NCI-H128 (cell line): ENCODE measurements around the gene CCDC60.

ENCODE experiments used
- DNase-seq: peaks from one replicate; lab custom pipeline; 2025; ENCODE audit not compliant: unreplicated experiment; lab: John Stamatoyannopoulos, UW

CCDC60 gene

DNA sequence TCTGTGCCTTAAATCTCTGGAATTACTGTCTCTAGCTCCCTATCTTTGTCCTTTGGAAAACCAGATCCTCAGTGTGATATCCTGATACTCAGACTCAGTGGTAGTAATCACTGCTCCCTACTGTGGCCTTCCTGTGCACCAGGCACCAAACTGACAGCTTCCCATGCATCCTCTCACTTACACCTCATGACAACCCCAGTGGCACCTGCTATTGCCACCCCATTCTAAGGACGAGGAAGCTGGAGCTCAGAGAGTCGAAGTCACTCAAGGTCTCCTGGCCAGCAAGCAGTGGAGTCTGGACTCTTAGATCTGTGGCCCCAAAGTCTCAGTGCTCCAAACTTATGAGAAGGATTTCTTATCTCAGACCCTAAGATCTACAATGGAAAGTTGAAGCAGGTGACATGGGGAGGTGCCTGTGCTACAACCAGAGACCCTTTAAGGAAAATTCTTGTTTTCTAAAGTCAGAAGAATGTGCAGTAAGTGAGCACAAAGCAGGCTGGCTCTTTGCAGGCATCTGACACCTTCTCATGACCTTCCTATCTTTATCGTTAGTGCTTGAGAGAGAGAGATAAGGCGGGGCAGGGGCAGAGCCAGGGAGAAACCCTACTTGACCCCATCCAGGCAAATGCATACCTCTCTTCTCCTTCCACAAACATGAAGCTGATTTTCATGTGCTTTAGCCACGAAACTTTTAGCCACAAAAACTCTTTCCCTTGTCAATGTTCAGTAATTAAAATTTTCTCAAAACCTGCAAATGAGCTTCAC is 47.1 kb downstream of the CCDC60 start:
- DNase-seq = no peak

DNA sequence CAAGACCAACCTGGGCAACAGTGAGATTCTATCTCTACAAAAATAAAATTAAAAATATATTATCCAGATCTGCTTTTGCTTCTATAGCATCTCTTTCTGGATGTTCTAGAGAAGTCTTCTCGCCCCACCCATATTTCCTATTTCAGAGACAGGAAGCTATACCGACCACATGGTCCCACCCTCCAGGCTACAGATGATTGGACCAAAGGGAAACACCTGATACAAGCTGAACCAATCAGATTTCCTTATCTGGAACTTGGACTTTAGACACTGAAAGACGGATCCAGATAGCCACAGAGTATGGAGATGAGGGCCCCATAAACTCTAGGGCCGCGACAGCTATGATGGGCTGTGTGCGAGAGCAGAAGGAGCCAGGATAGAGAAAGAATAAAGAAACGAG is 48.7 kb downstream of the CCDC60 start:
- no peak for DNase-seq

DNA sequence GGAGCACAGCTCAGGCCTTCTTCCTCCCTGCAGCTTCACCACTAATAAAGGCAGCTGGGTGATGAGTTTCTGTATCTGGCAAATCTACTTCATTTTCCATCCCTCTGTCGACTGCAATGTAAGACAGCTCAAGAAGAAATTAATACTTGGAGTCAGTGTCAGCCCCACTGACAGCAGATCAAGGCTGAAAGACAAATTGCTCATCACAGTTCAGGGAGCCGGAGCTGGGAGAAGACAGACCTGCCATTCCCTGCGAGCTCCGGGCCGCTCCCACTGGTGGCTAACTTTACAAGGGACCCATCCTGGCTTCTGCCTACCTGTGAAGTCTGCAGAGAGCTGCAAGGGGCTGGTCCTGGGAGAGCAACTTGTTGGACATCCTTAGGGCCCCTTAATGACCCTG is 49.8 kb downstream of the CCDC60 start:
- DNase-seq = no peak

DNA sequence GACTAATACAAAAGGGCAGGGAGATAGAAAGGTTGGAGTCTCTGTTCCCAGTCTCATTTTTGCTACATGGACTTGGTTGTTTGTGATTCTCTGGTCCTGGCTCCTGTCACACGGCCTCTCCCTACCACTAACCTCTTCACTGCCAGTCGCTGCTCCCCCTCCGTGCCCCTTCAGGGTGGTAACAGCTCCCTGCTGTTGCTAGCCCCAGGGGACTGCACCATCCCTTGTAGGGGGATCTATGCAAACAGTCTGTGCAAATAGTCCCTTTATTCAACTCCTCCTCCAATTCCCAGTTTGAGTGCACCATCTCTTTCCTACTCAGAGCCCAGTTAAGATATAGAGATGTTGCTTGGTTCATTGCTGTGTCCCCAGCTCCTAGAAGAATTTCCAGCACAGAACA is 51.1 kb downstream of the CCDC60 start:
- DNase-seq = no peak

DNA sequence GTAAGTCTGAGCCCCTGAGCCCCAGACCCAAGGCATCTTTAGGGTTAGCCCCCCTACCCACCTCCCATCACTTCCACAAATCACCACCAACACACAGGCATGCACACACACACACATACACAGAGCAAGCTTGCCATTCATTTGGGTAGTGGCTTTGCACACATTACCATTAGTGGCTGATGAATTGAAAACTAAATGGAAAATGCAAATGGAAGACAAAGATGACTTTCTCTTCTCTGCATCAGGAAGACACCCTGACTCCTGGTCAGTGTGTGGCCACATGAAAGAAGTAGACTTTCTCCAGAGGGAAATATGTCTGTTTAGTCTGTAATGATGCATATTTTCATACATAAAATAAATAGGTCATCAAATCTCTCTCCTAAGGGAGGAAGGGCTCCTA is 55.2 kb downstream of the CCDC60 start:
- DNase-seq = no peak

DNA sequence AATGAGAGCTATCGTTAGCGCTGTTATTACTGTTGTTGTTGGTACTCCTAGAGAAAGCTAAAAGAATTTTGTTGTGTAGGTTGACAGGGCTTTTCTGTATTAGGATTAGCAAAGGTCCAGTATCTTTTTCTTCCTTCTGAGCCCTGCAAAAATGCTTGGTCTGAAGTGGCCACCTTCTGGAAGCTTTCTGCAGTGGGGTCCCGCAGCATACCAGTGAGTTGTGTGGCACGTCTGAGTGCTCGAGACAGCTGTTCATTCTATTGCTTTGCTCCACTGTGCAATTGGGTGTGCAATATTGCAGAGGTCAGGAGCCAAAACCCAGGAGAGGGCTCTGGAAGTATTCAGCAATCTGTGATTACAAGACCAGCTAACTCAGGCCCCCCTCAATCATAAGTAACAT is 57.1 kb downstream of the CCDC60 start:
- DNase-seq = no peak

DNA sequence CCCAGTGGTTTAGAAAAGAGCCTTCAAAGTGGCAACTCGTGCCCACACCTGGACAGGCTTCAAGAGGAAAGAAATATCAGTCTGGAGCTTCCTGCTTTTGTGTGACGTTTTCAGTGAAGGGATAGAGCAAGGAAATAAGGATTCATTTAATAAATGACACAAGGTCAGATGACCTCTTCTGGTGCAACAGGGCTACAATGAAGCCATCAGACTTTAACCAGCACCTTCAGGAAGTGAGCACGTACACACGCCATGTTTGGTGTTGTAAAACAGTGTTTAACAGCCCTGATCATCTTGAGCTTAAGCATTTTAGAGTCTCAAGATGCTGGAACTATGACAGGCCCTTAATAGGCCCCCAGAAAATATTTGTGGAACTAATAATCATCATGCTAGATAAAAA is 59.1 kb downstream of the CCDC60 start:
- no peak for DNase-seq

DNA sequence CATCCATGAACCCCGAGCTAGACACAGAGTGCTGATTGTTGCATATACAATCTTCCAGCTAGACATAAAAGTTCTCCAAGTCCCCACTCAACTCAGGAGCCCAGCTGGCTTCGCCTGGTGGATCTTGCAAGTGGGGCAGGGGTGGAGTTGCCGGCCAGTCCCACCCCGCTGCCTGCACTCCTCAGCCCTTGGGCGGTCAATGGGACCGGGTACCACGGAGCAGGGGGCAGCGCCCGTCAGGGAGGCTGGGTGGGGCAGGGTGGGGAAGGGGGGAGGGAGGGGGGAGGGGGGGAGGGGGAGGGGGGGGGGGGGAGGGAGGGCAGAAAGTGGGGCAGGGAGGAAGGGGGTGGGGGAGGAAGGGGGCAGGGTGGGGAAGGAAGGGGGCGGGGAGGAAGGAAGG is 63.0 kb downstream of the CCDC60 start:
- no peak for DNase-seq

DNA sequence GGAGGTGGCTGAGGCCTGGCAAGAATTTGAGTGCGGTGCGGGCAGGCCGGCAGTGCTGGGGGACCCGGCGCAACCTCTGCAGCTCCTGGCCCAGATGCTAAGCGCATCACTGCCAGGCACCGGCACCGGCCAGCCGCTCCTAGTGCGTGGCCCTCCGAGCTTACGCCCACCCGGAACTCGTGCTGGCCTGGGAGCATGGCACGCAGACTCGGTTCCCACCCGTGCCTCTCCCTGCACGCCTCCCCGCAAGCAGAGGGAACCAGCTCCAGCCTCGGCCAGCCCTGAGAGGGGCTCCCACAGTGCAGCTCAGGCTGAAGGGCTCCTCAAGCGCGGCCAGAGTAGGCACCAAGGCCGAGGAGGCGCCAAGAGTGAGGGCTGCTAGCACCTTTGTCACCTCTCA is 63.7 kb downstream of the CCDC60 start:
- no peak for DNase-seq

DNA sequence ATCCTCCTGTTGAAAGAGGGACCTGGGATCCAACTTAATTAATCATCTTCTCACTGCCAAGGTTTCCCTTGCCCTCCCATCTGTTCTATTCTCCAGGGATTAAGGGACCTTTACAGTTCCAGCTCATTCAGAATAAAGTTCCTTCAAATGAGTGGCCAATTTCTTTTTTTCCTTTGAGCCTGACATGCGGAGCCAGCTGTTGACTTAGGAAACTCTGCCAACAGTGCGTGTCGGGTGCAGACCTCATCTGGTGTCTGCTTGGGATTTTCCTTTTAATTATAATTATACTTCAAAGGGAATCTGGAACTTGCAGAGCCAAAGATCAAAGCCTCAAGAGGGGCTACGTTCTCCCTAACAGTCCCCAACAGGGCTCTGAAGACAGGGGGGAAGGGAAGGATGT is 64.8 kb downstream of the CCDC60 start:
- DNase-seq = no peak

DNA sequence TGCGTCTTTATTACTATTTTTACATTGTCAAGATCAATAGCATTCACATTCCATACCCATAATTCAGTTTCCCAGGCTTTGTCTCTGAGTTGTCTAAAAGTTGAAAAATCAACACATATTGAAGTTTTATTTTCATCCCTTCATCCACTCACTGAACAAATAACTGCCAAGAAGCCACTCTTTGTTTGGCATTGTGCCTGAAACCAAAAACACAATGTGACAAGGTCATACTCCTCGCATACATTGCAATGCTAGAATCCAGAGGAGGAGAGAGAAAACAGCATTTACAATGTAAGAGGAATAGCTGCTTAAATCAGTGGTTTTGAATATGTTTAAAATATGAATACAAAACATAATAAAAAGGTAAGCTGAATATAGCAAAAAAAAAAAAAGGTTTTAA is 71.8 kb downstream of the CCDC60 start:
- DNase-seq = no peak

DNA sequence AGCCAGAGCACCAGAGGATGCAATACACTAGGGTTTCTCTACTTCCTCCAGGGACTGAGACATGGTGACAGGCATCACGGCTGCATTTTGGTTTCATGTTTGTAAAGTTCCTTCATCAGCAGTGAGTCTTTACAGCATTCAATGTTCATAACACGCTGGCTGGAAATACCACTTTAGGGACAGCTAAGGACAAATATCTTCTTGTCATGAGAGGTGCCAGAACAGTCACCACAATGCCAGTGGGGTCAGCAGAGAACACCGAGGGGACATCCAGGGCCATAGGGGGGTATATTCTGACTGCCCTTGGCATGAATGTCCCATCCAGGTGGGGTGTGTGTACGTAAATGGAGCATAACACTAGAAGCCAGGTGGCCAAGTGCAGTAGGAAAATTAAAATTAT is 72.3 kb downstream of the CCDC60 start:
- DNase-seq = no peak

DNA sequence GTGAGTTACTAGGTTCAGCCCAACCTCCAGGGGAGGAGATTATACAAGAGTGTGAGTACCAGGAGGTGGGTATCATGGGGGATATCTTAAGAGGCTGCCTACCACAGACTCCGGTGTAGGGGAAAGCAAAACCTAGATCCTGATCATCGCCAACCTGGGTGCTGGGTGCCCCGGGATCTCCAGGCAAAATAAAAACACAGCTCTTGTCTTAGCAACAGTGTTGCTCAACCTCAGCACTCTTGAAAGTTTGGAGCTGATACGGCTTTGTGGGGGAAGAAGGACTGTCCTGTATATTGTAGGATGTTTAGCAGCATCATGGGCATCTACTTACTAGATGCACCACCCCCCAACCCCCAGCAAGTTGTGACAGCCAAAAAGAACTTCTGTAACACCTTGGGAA is 74.5 kb downstream of the CCDC60 start:
- no peak for DNase-seq

DNA sequence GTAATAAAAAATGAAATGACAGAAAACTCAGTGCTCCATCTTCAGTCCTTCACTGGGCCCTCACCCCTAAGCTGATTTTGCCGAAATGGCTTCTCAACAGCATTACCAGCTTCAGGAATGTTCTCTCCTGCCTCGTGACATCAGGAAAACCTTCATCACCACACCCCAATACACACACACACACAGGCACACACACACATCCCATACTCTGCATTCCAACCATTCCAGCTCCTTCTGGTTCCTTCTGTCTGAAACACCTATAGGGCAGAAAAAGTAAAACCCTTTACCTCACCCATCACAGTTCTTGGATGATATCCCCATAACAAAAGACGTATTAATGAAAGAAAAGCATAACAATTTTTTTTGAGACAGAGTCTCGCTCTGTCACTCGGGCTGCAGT is 75.9 kb downstream of the CCDC60 start:
- no peak for DNase-seq

DNA sequence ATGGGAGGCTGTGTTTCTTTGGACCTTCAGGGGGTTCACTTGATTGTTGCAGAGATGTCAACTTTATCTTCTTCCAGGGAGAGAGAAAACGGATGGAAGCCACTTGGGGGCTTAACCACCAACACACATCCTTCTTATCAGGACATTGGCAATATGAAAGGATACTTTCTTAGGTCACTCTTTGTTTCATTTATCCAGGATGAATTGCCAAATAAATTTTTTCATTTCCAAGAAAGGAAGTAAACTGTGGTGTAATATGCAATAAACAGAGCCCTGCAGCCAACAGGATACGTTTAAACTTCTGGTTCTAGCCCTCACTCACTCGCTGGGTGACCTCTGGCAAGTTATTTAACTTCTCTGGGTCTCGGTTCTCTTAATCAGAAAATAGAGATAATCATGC is 77.8 kb downstream of the CCDC60 start:
- DNase-seq = no peak

DNA sequence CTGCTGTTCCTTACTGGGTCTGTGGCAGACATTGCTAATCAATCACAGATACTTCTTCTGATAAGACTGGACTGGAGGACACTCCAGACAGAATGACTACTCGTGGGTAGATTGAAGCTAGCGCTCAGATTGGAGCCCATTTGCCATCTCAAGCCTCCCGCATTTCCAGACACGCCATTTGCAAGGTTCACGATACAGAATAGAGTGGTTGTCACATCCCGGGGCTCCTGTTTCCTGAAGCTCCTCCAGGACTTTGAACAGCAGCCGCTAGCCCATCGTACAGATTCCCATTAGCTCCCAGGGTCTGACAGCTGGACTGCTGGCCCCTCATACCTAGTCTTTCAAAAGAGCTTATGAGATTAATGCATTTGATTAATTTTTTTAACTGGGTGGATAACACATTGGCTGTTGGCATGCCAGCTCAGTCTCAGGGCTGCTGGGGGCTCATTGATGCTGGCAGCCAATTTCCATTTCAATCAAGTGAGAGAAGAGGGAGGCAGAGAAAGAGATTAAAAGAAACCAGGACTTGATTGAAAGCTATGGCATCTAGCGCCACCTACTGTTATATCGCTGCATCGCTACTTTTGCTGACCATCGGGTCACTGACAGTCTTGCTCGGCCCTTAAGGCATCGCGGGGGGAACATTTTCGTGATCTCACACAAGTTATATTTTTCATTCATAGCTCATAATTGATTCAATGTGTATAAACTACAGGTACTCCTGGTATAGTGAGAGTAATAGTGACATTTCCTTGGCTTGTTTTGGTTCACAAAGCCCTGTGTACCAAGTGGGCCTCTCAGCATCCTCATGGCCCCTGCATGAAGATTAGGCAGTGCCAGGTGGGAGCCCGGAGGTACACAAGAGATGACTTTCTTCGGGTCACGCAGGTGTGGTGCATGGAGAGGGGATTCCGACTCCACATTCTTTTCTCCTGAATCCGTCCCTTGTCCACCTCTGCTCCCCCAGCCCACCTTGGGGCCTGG is 78.6 kb downstream of the CCDC60 start:
- peak; percentile 35 for DNase-seq

DNA sequence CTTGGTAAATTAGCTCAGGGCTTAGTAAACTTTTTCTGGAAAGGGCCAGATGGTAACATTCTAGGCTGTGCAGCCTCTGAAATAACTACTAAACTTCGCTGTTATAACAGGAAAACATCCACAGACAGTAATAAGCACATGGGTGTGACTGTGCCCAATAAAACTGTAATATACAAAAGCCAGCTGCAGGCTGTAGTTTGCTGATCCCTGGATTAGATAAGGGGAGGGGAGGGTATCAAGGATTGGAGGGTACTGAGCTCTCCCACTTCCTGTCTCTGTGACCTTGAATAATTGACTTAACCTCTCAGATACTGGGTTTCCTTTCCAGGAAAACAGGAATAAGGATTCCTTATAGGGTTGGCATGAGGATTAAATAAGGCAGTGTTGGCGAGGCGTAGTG is 81.2 kb downstream of the CCDC60 start:
- no peak for DNase-seq

DNA sequence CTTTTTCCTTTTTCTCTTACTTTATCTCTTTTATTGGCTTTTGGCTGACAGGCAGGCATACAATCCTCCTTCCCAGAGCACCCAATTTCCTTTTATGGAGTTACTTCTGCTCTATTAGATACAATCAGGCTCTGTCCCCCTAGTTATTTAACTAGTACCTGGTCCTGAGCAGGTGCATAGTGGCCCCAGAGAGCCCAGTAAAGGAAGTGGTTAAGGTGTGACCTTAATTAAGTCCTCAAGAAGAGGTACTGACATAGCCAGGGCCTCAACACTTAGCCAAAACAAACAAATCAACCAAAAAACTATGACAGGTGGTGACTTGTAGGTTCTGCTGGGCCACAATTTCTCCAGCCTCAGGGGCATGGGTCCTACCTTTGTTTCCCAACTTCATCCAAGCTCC is 82.9 kb downstream of the CCDC60 start:
- no peak for DNase-seq

DNA sequence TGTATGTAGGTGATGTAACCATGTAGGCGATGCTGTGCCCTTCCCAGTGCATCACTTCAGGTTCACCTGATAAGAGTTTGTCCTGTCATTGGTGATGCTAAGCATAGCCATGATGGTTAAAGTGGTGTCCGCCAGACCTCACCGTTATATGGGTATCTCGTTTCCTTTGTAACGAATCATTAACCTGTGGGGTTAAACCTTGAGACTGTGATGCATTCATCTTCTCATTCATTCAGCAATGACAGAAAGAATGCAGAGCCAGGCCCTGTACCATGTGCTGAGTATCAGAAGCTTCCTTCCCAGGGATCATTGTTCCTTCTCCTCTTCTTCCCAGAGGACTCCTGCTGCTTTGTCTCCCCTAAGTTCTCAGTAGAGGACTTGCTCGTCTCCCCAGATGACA is 84.9 kb downstream of the CCDC60 start:
- no peak for DNase-seq

DNA sequence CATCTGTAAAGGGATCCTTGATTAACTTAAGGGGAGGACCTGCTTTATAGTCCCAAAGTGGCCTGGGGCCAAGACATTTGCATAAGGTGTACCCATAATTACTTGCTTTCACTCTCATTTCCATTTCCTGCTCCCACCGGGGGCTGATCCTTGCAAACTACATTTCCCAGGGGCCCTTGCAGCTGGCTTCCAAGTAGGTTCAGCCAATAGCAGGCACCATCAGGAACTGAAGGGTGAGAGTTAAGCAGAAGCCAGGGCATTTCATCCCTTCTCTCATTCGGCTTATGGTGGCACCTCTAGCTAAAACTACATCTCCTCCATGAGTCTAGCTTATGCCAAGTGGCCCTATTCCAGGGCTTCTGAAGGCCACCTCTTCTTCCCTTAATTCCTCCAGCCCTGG is 88.8 kb downstream of the CCDC60 start:
- DNase-seq = no peak

DNA sequence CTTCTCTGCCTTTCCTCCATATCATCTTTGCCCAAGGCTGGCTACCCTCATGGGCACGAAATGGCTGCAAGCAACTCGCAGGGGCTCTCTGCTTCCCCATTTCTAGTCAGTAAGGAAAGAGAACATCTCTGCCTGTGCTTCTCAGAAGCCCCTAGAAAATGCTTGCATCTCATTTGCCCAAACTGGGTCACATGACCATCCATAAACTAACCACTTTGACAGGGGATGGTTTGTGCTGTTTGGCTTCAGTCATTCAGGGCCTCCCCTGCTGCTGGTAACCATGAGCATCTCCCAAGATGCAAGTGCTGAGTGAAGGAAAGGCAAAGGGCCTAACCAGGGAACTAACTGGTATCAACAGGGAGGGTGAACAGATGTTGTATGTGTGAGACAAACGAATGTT is 91.1 kb downstream of the CCDC60 start:
- no peak for DNase-seq

DNA sequence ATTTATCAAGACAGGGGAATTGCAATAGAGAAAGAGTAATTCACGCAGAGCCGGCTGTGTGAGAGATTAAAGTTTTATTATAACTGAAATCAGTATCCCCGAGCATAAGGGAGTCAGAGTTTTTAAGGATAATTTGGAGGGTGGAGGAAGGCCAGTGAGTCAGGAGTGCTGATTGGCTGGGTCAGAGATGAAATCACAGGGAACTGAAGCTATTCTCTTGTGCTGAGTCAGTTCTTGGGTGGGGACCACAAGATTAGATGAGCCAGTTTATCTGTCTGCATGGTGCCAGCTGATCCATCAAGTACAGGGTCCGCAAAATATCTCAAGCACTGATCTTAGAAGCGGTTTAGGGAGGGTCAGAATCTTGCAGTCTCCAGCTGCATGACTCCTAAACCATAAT is 96.6 kb downstream of the CCDC60 start:
- DNase-seq = no peak
